HG03139 (cell line): Measurements from ENCODE around the gene TFAP2D.

Experiments
- ATAC-seq: cut with Tn5 transposase; IDR thresholded peaks from one replicate; pipeline ENCODE4 v1.9.1; 2021; ENCODE audit not compliant: unreplicated experiment

The TFAP2D gene

GRCh38 chr6:50818020-50818419 lies 104.7 kb downstream of the TFAP2D start:
- no peak for ATAC-seq

- no peak for ATAC-seq
These were observed 105.3 kb downstream of the TFAP2D start, which contains the start of gene TFAP2B for GRCh38 chr6:50818673-50819072. Gene TFAP2B (plus strand): TSS chr6:50818871. CDS start chr6:50818892, 21 bp downstream.

GRCh38 chr6:50819466-50819903 lies 106.2 kb downstream of the TFAP2D start:
- no peak for ATAC-seq

- ATAC-seq = no peak
These were observed 106.9 kb downstream of the TFAP2D start for GRCh38 chr6:50819904-50820868.

- ATAC-seq = no peak
These were observed 107.5 kb downstream of the TFAP2D start for GRCh38 chr6:50820869-50821264.

- ATAC-seq = no peak
These were observed 108.2 kb downstream of the TFAP2D start for GRCh38 chr6:50821441-50822077.

GRCh38 chr6:50822078-50822476 lies 108.8 kb downstream of the TFAP2D start:
- ATAC-seq = no peak
